Transverse colon (tissue), 4 donors: ENCODE data around the gene ANKRD13C. TPM values are rescaled to one million over a fixed set of nuclear protein-coding genes. Genes with fewer than 3 reads are reported as not detected.

ENCODE experiments used
- DNase-seq: peaks from one replicate; pipeline ENCODE4 v3.0.0-alpha.2; 2019
- H3K27ac ChIP-seq, 4 donors: fragments of 200-600 bp; sonication (generic); 2 replicates each; pipeline ENCODE4 v1.5.1; 2016 to 2018; ENCODE audit warnings: inconsistent platforms in 4 of 4
- H3K27me3 ChIP-seq: fragments of 200-600 bp; sonication (generic); 2 replicates; pipeline ENCODE4 v1.5.1; 2017; ENCODE audit warnings: inconsistent platforms
- H3K36me3 ChIP-seq, 4 donors: fragments of 200-600 bp; sonication (generic); 2 replicates each; pipeline ENCODE4 v1.5.1; 2017 to 2019; ENCODE audit warnings: inconsistent platforms in 4 of 4
- H3K4me1 ChIP-seq, 4 donors: fragments of 200-600 bp; sonication (generic); 2 replicates each; pipeline ENCODE4 v1.5.1; 2017 to 2020; ENCODE audit warnings: inconsistent platforms in 4 of 4
- H3K4me3 ChIP-seq, 4 donors: fragments of 200-600 bp; sonication (generic); 1 replicate in 1 of 4; 2 replicates in 3 of 4; pipeline versions ENCODE4 v1.5.1 to v1.6.1; 2017 to 2019; ENCODE audit warnings: inconsistent platforms in 4 of 4
- H3K9me3 ChIP-seq, 2 donors: fragments of 200-600 bp; sonication (generic); 2 replicates each; pipeline ENCODE4 v1.5.1; 2017 to 2019; ENCODE audit warnings: inconsistent platforms in 2 of 2
- CTCF ChIP-seq, 5 experiments: fragments of 200-600 bp in 3 of 5; fragments of 450-650 bp in 2 of 5; sonication (generic) in 3 of 5; IDR thresholded peaks; 1 replicate in 2 of 5; 2 replicates in 3 of 5; pipeline ENCODE4 v1.5.1; 2016 to 2017; ENCODE audit warnings: antibody characterized with exemption in 5 of 5, inconsistent platforms in 3 of 5, mild to moderate bottlenecking in 2 of 5, moderate library complexity in 1 of 5
- EP300 ChIP-seq: sonication (generic); formaldehyde crosslinking; IDR thresholded peaks from one replicate; pipeline ENCODE4 v1.6.1; 2017; ENCODE audit warnings: antibody characterized with exemption, low read depth
- POLR2A ChIP-seq: fragments of 450-650 bp; IDR thresholded peaks from one replicate; pipeline ENCODE4 v1.6.1; 2016; ENCODE audit warnings: antibody characterized with exemption, mild to moderate bottlenecking, moderate library complexity
- POLR2AphosphoS5 ChIP-seq, 3 donors: sonication (generic); formaldehyde crosslinking; IDR thresholded peaks; one replicate each; pipeline ENCODE4 v1.6.1; 2016; ENCODE audit warnings: antibody characterized with exemption in 3 of 3
- WGBS, 2 donors: methylation state at CpG; one replicate each; pipeline ENCODE4 v1.1.5; 2018; ENCODE audit warnings: low coverage in 1 of 2; 5-methylcytosine and 5-hydroxymethylcytosine counted together
- in situ Hi-C, 4 donors: fragments of 200-750 bp; cut with MboI; loops; one replicate each; pipeline versions ENCODE4 v1.15.0 to v1.15.1; 2017; ENCODE audit warnings: low sequenced_read_pairs in 3 of 4, low pct_ligation_motif_present in 1 of 4, low pct_unique_long_range_greater_than_20kb in 1 of 4
- intact Hi-C: fragments of 100-400 bp; cut with DNase I; formaldehyde crosslinking; loops from one replicate; pipeline ENCODE4 v1.15.1; 2023; ENCODE audit warnings: low total_unique reads
- total RNA-seq, 4 donors: library from RNA; depleted of rRNA; stranded (reverse); fragments of >200 nt; gene quantifications; one replicate each; pipeline ENCODE4 v1.1.0, GENCODE V29; 2016

ANKRD13C gene
- total RNA-seq, 4 donors from 2014 or later = 10.7 to 35.5 (median 27.1) TPM

GRCh38 chr1:70333245-70333644 is 21.3 kb downstream of the ANKRD13C start:
- 96 to 97% methylated on average over 2 of the region's 2 CpGs for WGBS, 2 donors
- Histone ChIP-seq H3K27ac (no peak overlapping the region), H3K9me3 (no peaks in the 10 kb centered on the region), H3K36me3 (peaks cover 0 to 11% (median 0%) of the 10 kb centered on the region in 4 donors), H3K27me3 (no peaks in the 10 kb centered on the region), H3K4me1 (peaks cover 0 to 10% (median 0%) of the 10 kb centered on the region in 4 donors), H3K4me3 (no peak overlapping the region)
- DNase-seq = no peak
- in situ Hi-C loops = no loop called here
- TF ChIP-seq POLR2AphosphoS5 (IDR thresholded peaks at IDR 0.05) = no peak
- TF ChIP-seq CTCF (IDR thresholded peaks at IDR 0.05) = no peak
- no peak for TF ChIP-seq POLR2A
- no peak for TF ChIP-seq EP300
- intact Hi-C loops = no loop called here

GRCh38 chr1:70331962-70332361 is 22.6 kb downstream of the ANKRD13C start:
- H3K27me3 ChIP-seq = no peaks in the 10 kb centered on the region
- no peak overlapping the region for H3K4me3 ChIP-seq
- intact Hi-C loops (no loop called here), in situ Hi-C loops (no loop called here)
- no peaks in the 10 kb centered on the region for H3K9me3 ChIP-seq
- DNase-seq = no peak
- H3K27ac ChIP-seq = no peak overlapping the region
- TF ChIP-seq EP300 (no peak), CTCF (IDR thresholded peaks at IDR 0.05) (no peak), POLR2AphosphoS5 (IDR thresholded peaks at IDR 0.05) (no peak), POLR2A (no peak)
- H3K36me3 ChIP-seq = peaks cover 0 to 11% (median 0%) of the 10 kb centered on the region in 4 donors
- H3K4me1 ChIP-seq = peaks cover 0 to 9% (median 0%) of the 10 kb centered on the region in 4 donors

GRCh38 chr1:70327306-70328076 is 27.0 kb downstream of the ANKRD13C start:
- in situ Hi-C loops = no loop called here
- Histone ChIP-seq H3K27me3 (no peaks in the 10 kb centered on the region), H3K4me1 (no peaks in the 10 kb centered on the region), H3K4me3 (no peak overlapping the region), H3K27ac (no peak overlapping the region), H3K36me3 (peaks cover 0 to 8% (median 0%) of the 10 kb centered on the region in 4 donors), H3K9me3 (no peaks in the 10 kb centered on the region)
- TF ChIP-seq POLR2A = no peak
- no peak for TF ChIP-seq CTCF (IDR thresholded peaks at IDR 0.05)
- TF ChIP-seq EP300 = no peak
- TF ChIP-seq POLR2AphosphoS5 (IDR thresholded peaks at IDR 0.05) = no peak
- intact Hi-C loops = no loop called here
- WGBS, 2 donors = 90 to 94% methylated on average over 6 to 7 of the region's 7 CpGs
- no peak for DNase-seq

- Histone ChIP-seq H3K27ac (no peak overlapping the region), H3K27me3 (no peaks in the 10 kb centered on the region), H3K9me3 (no peaks in the 10 kb centered on the region), H3K4me1 (peaks cover 0 to 5% (median 0%) of the 10 kb centered on the region in 4 donors), H3K4me3 (no peak overlapping the region), H3K36me3 (peaks cover 0 to 8% (median 0%) of the 10 kb centered on the region in 4 donors)
- TF ChIP-seq POLR2AphosphoS5 (IDR thresholded peaks at IDR 0.05) = no peak
- no peak for TF ChIP-seq EP300
- no peak for TF ChIP-seq POLR2A
- TF ChIP-seq CTCF (IDR thresholded peaks at IDR 0.05) = no peak
- no peak for DNase-seq
- in situ Hi-C loops (no loop called here), intact Hi-C loops (no loop called here)
- 93% methylated on average over 1 of the region's 1 CpG for WGBS, 2 donors
Measured at GRCh38 chr1:70324683-70325082, 29.8 kb downstream of the ANKRD13C start.
